Measurements from ENCODE around the gene CYS1. TPM values are rescaled to one million over a fixed set of nuclear protein-coding genes. Genes with fewer than 3 reads are reported as not detected.
A peak's percentile ranks its signal among the peaks of the same experiment; 100 is the strongest.
"Not testable (repeated sequence)": the region's sequence is repeated elsewhere in the genome, so short reads cannot be mapped to it uniquely, and the experiment has no call there.

Gene CYS1
- 2.0 TPM for total RNA-seq

DNA sequence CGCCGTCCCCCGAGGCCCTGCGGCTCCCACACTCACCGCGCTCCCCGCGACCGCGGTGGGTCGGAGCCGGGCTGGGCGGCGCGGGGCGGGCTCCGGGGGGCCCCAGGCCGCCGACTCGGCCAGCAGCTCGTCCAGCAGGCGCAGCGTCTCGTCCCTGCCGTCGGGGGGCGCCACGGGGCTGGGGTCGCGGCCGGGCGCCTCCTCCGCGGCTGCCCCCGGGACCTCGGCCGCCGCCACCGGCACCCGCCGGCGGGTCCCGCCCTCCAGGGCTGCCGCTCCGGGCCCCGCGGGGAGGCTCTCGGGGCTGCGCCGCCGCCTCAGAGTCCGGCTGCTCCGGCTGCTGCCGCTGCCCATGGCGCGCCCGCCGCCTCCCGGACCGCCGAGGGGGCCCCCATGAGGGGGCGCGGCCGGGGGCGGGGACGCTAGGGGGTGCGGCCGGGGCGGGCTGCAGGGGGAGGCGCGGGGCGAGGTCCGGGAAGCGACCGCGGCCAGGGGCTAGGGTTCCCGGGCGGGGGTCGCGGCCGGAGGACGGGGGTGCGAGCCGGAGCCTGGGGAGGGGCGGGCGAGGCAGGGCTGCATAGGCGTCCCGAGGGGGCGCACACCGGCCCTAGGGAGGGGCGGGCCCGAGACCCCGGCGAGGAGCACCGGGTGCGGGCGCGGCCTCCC is at the start of gene CYS1:
Gene CYS1 (minus strand): TSS at position 542 of the 666 bp plus-strand sequence. CDS start 188 bp downstream, at position 354.
- no peak for DNase-seq

GRCh38 chr2:10129490-10129889 is 49.3 kb upstream of the CYS1 start:
- no peak for DNase-seq

DNA sequence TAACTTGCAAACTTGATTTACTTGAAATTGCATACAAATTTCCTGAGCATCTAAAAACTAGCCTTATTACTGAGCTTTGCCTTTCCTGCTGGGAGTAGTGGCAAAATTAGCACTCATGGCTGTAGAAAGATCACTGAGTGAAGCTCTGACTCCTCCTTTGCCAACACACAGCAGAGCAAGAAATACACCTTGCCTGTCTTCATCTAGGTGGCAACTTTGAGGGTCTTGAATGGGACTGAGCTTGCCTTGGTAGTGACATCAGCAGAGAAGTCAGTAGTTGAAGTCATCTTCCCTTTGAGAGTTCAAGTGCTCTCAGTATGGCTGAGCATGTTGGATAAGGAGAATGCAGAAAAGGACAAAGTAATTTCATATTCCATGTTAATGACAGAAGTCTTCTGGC is 48.2 kb upstream of the CYS1 start:
- DNase-seq, result no peak

DNA sequence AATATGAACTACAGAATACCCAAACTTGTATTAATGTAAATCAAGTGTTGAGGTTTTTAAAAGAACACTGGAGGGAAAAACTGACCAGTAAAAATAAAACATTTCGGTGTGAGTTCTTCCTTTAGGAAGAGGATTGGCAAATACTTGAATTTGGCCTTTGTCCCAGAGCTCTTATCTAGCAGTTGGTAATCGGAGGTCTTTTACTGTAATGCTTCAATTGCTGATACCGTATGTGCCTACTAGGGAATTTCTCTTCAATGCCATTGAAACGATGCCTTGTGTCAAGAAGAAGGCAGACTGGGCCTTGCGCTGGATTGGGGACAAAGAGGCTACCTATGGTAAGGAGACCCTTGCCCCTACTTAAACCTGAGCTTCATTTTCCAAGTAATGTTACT is 46.4 kb upstream of the CYS1 start:
- DNase-seq, result no peak

GRCh38 chr2:10125842-10126631 is 45.8 kb upstream of the CYS1 start:
- no peak for DNase-seq

GRCh38 chr2:10124538-10125045 is 44.4 kb upstream of the CYS1 start:
- no peak for DNase-seq

DNA sequence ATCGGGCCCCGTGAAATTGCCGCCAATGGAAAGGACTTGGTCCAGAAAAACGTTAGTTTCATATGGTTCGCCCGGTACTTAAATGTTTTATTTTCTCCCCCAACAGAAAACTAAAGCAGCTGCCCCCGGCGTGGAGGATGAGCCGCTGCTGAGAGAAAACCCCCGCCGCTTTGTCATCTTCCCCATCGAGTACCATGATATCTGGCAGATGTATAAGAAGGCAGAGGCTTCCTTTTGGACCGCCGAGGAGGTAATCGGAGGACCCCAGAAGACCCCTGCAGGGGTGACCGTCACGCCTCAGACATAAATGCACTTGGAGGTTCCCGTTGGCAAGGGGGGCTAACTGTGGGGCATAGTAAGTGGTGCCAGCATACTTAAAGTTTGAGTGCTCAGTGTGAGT is 43.1 kb upstream of the CYS1 start:
- DNase-seq, result no peak

GRCh38 chr2:10122500-10123280 is 42.5 kb upstream of the CYS1 start, which contains the start of gene RRM2:
RRM2 (plus strand) TSS chr2:10122739; CDS start chr2:10122799, 60 bp downstream.
- peak; percentile 85 for DNase-seq

- DNase-seq, result no peak
Measured at GRCh38 chr2:10120877-10121574, 40.8 kb upstream of the CYS1 start.

GRCh38 chr2:10120158-10120876 is 40.1 kb upstream of the CYS1 start:
- DNase-seq, result peak; percentile 74

DNA sequence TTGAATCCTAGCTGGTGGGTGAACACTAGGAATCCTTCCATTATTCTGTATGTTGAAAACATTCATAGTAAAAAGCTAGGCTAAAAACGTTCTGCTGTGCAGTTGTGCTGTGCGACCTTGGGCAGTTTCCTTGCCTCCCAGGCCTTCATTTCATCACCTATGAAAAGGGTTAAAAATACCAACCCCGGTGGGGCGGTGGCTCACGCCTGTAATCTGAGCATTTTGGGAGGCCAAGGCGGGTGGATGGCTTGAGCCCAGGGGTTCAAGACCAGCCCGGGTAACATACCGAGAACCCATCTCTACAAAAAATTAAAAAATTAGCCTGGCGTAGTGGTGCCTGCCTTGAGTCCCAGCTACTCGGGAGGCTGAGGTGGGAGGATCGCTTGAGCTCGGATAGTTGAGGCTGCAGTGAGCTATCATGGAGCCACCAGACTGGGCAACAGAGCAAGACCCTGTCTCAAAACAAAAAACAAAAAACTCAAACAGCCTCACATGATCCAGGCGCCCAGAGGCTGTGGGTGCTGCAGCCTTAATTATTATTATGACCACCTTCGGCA is 39.5 kb upstream of the CYS1 start:
- DNase-seq, result no peak

DNA sequence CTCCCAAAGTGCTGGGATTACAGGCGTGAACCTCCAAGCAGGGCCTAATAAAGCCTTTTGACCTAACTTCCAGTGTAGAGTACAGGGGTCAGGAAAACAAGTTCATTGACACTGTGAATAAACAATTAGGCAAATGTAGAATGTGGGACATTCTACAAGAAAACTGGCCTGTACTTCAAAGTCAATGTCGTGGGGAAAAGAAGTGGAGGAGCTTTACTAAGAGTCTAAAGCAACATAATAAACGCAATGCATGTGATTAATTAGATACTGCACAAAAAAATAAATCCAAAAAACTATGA is 38.8 kb upstream of the CYS1 start:
- no peak for DNase-seq

DNA sequence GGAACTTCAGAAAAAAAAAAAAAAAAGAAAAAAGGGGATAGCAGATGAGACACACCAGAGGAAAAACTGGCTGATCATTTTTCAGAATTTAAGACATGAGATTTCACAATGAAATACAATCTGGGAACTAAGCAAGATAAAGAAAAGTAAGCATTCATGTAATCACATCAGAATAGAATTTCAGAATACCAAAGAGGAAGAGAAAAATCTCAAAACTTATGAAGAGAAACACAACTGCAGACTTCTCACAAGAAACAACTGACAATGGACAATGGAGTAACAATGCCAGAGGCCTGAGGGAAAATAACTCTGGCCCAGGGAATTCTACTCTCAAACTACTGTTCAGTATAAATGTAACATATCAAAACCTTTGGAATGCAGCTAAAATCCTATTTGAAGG is 29.1 kb upstream of the CYS1 start:
- no peak for DNase-seq

DNA sequence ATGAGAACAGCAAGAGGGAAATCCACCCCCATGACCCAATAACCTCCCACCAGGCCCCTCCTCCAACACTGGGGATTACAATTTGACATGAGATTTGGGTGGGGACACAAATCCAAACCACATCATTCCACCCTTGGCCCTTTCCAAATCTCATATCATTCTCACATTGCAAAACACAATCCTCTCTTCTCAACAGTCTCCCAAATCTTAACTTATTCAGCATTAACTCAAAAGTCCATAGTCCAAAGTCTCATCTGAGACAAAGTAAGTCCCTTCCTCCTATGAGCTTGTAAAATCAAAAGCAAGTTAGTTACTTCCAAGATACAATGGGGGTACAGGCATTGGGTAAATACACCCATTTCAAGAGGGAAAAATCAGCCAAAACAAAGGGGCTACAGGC is 24.7 kb upstream of the CYS1 start:
- DNase-seq, result not testable (repeated sequence)

- no peak for DNase-seq
Measured at GRCh38 chr2:10103179-10103578, 23.0 kb upstream of the CYS1 start.

- no peak for DNase-seq
Measured at GRCh38 chr2:10101491-10101890, 21.3 kb upstream of the CYS1 start.

DNA sequence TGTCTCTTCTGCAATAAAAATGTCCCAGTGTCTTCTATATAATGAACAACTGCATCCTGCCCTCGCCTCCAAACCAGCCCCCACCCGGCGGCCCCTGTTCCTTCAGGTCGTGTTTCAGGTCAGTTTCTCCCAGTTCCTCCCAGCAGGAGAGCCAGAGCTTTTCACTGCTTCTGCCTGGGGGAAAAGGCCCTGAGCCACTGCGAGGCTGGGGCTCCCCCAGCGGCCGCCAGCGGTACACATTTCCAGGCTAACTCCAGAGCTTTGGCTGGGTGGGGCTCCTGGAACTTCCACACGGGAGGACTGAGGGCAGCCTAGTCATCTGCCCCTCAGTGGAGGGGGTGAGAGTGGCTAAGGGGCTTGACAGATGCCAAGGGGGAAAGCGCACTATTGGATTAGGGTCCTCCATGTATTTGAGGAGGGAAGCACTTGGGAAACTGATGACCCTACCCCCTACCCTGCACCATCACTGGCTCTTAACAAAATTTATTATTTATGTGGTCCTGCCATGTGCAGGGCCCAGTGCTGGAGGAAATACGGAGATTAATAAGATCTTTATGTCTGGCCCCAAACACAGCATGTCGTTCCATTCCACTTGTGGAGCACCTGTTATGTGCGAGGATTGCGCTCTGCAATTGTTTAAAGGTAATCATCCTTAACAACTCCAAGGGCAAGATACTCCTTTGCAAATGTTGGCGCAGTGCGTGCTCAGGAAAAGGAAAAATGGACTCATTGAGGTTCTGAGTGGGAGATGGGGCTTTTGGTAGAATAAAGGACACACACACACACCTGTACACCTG is 17.3 kb upstream of the CYS1 start:
- DNase-seq, result peak; percentile 37

DNA sequence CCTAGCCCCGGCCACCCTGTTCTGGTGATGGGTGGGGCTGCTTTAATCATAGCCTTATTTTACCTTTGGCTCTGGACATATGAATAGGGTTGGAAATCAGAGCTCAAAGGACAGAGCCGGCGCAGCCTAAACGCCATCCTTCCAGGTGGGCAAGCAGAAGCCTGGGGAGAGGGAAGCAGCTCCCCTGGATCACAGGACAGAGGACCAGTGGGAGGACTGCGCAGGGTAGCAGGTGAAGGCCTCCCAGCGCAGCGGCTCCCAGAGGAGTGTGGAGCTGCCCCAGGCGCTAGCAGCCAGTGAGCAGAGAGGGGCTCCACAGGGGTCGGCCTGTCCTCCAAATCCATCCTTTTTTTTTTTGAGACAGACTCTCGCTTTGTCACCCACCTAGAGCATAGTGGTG is 16.4 kb upstream of the CYS1 start:
- no peak for DNase-seq

GRCh38 chr2:10095175-10095574 is 15.0 kb upstream of the CYS1 start:
- DNase-seq, result no peak

DNA sequence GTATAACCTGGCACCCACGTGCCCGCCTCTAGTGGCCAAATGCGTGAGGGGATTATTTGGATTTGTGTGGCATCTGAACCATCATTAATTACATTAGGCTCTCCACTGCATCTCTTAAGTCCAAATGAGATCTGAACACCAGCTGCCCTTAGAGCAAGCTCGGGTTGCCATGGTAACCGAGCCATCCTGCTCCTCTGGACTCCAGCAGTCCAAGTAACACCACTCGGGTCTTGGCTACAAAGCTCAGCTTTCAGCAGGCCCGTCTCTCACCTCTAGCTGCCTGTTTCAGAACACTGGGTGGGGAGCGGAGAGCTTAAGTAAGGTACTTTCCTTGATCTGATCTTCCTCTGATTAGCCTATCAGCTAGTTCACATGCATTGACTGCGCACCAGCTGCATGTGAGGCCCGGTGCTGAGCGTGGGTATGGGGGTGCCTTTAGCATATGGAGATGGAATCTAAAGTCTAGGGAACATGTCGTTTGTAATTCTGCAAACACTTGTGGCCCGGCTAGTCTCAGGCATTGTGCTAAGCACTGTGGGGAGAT is 14.1 kb upstream of the CYS1 start:
- no peak for DNase-seq
